GM21786 (cell line): Measurements from ENCODE around the gene CCDC17.

Experiments used
- ATAC-seq: cut with Tn5 transposase; IDR thresholded peaks from one replicate; pipeline ENCODE4 v1.9.1; 2021; ENCODE audit not compliant: unreplicated experiment

CCDC17 gene

DNA sequence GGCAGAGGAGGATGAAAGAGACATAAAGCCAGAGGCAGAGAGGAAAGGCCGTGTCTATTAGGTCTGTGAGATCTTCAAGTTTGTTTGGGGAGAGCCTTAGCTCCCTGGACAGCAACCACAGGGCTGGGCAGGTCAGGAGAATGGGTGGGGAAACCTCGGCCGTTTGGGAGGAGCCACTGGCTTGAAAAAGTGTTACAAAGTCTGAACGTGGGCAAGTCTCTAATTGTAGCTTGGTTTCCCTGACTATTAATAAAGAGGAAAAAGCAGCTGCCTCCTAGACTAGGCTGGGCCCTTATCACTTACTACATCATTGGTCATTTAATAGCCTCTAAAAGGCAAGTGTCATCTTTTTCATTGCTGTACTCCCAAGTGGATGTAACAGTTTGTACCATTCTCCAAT is at the start of gene CCDC17:
Gene CCDC17, minus strand, starts transcription at position 83 of the 400 bp plus-strand sequence. CDS start 145 bp downstream, outside the sequence.
- no peak for ATAC-seq

DNA sequence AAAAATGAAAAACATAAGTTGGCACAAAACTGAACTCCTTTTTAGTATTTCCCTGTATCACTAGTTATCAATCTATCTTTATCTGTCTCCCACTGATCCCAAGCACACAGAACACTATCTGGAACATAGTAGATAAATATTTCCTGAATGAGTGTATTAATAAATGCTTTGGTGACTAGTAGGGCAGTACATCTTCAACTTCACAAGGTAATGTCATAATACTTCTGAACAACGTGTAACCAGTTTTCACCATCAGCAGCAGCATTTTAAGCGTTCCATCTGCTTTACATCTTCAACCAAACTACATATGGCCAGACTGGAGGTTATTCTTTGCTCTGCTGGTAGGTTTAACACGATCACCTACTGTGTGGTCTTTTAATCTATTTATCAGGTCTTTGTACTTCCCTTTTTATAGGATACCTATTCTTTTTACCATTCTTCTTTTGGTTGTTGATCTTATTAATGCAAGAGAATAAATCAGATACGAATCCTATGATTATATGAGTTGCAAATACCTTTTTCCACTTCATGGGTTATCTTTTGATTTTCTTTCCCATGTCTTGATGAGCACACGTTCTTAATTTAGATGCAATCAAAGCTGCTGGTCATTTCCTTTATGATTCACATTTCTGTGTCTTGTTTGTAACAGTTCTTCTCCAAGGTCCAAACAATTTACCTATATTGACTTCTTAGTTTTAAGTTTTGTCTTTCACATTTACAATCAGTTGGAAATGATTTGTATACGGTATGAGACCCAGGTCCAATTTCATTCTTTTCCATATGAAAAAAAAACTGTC is 46.2 kb upstream of the CCDC17 start:
- ATAC-seq, result no peak

DNA sequence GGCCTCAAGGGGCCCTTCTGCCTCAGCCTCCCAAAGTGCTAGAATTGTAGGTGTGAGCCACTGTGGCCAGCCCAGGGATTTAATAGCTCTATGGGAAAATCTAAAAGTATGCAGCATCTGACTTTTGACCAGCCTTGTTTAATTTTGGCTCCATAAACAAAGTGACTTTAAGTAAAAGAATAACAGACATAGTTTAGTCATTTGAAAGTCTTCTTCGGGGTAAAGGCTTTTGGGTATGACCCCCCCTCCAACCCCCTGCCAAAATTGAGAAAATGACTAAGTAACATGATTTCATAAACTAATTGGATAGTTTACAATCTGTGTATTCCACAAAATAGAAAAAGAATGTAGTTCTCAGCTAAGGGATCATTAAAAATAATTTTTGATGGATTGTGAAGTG is 45.5 kb upstream of the CCDC17 start:
- no peak for ATAC-seq

DNA sequence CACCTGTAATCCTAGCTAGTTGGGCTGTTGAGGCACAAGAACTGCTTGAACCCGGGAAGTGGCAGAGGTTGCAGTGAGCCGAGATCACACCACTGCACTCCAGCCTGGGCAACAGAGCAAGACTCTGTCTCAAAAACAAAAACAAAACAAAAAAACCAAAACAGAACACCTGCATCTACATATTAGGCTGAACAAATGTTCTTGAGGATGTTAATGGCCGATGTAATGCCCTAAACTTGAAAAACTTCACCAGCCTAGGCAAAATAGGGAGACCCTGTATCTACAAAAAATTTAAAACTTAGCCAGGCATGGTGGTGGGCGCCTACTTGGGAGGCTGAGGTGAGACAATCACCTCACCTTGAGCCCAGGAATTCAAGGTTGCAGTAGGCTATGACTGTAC is 44.7 kb upstream of the CCDC17 start:
- no peak for ATAC-seq

DNA sequence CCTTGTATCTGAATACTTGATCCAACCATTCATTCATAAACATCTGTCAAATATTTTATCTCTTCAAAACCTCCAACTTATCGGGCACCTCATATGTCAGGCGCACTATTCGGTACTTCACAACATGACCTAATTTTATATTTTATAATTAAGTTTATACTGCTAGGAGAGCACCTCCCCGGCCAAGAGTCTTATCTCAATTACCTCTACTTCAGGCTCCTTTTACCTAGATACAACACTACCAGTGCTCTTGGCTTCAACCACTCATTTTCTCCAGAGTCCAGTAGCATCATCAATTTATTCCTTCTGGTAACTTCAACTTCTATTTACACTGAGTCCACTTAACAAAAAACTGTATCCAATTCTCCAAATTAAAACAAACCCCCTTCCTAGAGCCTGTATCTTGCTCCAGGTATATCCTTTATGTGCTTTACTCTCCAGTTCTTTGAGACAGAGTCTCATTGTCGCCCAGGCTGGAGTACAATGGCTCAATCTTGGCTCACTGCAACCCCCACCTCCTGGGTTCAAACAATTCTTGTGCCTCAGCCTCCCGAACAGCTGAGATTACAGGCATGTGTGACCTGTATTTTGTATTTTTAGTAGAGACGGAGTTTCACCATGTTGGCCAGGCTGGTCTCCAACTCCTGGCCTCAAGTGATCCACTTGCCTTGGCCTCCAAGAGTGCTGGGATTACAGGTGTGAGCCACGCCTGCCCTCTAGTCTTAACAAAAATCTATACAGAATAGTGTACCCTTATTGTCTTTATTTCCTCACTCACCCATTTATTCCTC is 43.7 kb upstream of the CCDC17 start:
- ATAC-seq, result no peak

DNA sequence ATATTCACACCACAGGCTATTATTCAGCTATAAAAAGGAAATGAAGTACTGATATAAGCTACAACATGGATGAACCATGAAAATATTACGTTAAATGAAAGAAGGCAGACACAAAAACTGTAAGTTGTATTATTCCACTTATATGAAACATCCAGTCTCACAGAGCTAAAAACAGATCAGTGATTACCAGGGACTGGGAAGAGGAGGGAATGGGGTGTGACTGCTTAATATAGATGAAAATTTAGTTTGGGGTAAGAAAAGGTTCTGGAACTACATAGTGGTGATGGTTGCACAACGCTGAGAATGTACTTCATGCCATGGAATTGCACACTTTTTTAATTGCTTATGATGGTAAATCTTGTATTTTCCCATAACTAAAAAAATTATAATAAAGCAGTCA is 43.0 kb upstream of the CCDC17 start:
- ATAC-seq, result no peak

DNA sequence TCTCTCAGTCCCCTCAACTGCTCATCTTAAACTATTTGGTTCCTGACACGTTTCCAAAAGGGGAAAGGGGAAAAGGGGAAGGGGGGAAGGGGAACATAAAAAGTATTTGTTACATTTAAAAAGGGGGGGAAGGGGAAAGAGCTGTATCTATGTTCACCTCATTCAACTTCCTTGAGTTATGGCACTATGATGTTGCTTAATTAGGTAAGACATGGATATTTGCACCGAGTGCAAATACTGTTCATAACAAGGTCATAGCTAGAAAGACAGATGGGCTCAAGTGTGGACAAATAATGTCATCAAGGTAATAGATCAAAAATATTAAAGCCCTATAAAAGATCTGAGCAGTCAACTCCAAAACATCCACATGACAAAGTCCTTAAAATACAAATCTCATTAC is 36.5 kb upstream of the CCDC17 start:
- no peak for ATAC-seq

DNA sequence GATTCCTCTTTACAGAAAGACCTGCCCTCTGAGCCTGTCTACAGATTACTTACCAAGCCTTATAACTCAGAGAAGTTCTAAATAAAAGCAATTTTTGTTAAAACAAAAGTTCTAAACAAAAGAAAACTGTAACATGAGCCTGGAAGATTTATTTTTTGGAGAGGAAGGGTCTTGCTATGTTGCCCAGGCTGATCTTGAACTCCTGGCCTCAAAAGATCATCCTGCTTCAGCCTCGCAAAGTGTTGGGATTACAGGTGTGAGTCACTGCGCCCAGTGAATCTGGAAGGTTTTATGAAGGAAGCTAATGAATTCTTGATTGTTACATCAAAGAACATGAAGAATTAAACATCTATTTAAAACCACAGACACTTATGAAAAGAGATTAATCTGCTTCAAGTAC is 35.4 kb upstream of the CCDC17 start:
- no peak for ATAC-seq

DNA sequence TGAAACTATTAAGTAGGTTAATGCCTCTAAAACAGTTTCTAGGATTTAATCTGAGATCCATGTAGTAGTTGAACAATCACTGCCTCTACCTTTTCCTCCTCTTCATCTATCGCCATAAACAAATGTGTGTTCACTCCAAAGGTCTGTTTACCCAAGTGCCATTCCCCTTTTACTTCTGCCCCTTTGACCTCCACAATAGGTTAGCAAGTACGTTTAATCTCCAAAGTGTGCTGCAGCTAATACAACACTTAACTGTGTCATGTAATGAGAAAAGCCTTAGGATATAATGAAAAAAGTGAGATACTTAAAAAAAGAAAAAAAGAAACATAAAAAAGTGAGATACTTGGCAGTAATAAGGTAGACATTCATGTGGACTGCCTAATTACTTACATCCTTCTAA is 34.3 kb upstream of the CCDC17 start:
- no peak for ATAC-seq

DNA sequence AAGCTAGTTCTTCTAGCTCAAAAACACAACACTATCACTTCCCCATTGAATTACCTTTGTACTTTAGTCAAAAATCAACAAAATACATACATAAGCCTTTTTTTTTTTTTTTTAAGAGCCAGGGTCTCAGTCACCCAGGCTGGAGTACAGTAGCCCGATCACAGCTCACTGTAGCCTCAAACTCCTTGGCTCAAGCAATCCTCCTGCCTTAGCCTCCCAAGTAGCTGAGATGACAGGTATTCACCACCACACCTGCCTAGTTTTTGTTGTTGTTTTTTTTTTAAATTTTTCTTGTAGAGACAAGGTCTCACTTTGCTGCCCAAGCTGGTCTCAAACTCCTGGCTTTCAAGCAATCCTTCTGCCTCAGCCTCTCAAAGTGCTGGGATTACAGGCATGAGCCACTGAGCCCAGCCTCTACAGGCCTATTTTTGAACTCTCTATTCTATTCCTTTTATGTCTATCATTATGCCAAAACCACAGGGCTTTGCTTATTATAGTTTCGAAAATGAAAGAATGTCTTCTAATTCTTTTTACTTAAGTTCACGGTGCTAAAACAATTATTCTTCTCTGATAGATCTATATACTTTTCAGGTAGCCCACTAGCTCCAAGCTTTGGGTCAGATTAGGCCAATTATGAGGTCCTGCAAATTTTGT is 32.8 kb upstream of the CCDC17 start:
- no peak for ATAC-seq

DNA sequence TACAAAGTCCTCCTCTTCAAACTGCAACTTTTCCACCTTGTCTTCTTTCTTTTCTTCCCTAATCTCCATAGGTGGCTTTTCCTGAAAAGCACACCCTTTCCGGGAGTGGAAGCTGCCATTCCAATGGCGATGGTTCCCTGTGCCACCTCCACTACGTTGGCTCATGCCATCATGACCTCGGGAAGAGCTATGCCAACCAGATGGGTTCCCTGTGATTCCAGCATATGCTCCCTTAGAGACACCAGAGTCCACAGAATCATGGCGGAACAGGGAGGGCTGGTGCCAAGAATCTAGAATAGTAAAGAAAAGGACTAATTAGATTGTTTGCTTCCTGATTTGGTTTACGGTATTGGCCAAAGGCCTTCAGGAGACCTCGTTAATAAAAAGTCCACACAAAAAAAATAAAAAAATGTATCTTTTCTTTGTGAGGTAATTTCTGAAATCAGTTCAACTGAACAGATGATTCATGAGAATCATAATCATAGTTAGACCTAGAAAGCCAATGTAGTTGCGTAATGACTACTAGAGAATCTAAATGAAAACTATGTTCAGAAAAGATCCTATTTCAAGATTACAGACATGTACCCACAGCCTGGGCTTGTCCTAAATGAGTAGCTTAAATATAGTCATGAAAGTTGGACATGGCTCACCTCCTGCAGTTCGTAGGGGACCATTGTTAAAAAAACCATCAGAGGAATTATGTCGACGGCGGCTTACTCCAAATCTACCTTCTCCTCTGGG is 30.9 kb upstream of the CCDC17 start:
- no peak for ATAC-seq

DNA sequence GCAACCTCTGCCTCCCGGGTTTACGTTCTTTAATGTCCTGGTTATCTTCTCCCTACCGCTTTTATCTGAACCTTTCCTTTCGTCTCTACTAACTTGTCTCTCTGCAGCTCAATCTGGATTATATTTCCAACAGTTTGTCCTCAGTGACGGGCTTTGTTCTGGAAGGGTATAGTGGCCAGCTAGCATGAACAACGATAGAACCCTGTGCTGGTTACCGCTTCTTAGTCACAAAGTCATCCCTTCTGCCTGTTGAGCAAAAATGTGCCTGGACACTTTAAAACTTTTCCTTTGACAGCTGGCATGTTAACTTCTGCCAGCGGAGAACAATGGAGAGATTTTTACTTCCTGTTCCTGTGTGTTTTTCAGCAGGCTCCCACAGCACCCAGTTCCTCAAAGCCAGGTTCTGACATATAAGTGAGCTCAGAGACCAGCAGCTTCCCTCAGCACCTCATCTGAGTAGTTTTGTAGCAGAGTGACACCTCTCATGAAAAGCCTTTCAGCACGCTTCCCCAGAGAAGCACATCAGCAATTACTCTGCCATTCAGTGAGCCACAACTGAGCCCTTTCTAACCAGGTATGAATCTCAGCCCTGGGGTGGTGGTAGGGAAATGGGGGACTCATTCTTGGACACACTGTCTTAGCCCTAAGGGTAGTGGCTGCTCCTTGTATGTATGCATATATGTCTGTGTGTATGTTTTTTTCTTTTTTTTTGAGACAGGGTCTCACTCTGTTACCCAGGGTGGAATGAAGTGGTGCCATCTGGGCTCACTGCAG is 23.6 kb upstream of the CCDC17 start:
- no peak for ATAC-seq

DNA sequence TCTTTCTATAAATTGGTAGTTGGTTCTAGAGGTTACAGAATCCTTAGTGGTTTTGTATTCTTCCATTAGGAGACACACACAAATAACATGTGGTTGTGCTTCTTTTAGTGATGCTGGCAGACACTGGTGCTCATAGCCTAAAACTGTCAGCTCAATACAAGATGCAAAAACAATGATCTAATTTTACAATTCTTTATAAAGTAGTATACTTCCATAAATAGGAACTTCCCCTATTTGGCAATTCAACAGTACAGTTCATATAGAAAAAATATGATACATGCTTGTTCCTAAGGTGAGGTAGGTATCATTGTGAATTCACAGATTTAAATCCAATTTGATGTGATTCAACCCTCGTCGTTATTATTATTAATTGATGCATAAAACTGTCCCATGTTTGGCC is 20.8 kb upstream of the CCDC17 start:
- ATAC-seq, result no peak

DNA sequence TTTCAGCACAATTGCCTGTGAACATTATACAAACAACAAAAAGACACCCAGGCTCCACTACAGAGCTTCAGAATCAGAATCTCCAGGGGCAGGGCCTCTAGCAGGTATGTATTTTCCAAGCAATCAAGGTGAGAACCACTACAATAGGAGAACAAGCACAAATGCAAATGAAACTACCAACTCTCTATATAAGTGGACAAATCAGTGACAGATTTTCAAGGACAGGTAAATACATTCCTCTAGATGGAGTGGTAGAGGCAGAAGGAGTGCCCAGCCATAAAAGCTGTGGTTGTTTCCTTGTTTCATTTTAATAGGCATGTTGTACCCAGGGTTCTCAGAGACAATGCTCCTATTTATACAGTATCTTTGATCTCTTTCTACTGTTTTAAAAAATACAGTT is 20.1 kb upstream of the CCDC17 start:
- no peak for ATAC-seq

DNA sequence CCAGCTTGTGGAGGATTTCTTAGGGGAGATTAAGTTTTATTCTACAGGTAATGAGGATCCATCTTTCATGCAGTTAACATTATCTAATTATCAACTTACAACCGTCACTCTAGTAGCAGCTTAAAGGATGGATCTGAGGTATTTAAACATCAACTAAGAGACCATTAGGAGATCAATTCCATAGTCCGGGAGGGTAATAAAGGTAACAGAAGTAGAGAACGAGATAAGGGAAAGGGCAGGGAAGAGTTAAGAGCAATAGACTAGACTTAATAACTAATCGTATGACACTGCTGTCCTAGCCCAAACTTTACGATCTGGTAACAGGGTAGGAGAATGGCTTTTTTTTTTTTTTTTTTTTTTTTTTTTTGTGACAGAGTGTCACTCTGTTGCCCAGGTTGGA is 19.5 kb upstream of the CCDC17 start:
- ATAC-seq, result no peak

DNA sequence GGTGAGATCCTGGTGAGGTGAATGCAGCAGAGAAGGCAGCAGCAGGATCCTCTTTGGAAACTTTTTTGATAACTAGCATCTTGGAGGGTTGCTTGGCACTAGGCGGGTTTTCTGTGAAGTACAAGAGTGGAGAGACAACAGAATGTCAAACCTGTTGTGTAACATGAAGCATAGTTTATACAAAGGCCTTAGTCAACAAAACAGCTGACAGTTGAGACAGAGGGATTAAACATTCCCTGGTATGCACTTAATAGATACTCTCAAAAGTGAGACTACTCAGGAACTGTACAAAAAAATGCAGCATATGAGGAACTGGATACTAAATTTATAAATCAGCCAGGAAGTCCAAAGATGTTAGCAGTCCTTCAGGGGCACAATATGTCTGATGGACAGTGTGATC is 16.4 kb upstream of the CCDC17 start:
- ATAC-seq, result no peak

DNA sequence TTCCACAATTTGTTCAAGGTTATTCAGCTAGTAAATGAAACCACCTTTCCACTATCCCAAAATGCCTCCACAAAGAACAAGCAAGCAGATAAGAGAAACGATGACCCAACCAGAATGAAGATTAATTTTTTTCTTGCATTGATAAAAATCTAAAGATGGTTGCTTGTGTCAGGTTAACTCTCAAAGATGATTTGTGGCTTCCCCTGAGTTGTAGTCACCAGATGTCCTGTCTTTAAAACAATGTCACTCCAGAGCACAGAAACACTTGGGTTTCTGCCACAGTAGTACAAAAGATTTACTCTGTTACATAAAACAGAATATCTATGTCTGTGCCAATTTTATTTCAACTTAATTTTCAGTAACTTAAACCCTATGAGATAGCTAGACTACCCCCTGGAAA is 11.4 kb upstream of the CCDC17 start:
- ATAC-seq, result no peak

DNA sequence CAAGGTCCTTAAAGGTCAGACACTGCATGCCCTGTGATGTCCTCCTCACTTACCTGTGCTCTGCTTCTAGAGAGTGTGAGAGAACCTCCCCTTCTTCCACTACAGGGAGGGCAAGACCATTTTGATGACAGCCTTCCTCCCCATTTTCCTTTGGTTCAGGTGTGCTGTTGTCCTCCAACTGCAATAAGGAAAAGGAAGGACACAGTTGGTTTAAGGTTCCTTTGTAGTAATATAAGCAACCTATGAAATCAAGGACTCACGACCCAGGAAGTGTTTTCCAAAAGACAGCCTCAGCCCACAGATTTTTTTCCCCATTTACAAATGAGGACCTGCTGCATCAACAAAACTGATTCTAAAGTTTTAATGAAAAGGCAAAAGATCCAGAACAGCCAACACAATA is 6.6 kb upstream of the CCDC17 start:
- ATAC-seq, result no peak

DNA sequence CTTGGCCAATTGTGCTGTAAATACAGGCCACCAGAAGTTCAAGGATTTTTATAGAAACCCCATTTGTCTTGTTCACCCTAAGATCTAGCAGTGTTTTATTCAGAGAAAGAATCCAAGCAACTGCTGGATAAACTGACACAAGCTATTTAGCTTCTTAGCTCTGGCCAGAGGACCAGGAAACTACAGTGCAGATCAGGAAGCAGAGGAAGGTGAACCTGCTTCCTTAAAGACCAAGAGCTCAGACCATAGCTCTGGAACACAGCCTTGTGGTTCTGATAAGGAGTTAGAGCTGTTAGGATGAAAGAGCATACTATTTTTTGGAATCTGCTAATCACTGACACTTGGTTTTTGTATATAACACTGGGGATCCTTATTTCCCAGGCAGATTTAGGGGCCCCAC is 5.2 kb upstream of the CCDC17 start:
- ATAC-seq, result no peak
